ENCODE data around the gene RNF20. TPM values are rescaled to one million over a fixed set of nuclear protein-coding genes. Genes with fewer than 3 reads are reported as not detected.

RNF20 gene
- total RNA-seq, 2 donors from 2014 or later, result 39.3 to 46.0 TPM

- no peak overlapping the region for H3K27ac Mint-ChIP-seq
- peaks cover 18 to 25% of the 10 kb centered on the region in 2 donors for H3K4me1 Mint-ChIP-seq (ENCODE audit: low read depth in 2 of 2)
- no peaks in the 10 kb centered on the region for H3K27me3 Mint-ChIP-seq
- DNase-seq (ENCODE audit: low spot score), result no peak
- no peak for ATAC-seq
- H3K36me3 Mint-ChIP-seq, result peaks cover 67% of the 10 kb centered on the region
- no peak overlapping the region for H3K4me3 Mint-ChIP-seq
- H3K9me3 Mint-ChIP-seq, result no peaks in the 10 kb centered on the region
Observed at GRCh38 chr9:101561740-101562139, 28.1 kb downstream of the RNF20 start.

DNA sequence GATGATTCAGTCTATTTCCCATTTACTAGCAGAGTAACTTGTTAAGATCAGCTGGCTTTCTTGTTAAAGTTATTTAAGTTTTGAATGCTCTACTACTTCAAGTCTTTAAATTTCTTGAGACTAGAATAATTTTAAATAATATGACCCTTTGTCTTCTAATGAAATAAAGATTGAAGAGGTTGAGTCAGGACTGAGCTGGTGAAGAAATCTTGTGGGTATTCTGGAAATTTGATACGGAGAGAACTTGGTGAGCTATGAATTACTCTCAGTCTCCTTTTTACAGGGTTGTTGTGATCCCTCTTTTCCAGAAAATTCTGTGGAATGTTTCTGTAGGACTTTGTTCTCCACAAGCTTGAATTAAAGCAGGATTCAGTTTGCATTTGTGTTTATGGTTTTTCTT lies 29.3 kb downstream of the RNF20 start:
- DNase-seq (ENCODE audit: low spot score), result no peak
- no peak overlapping the region for H3K4me3 Mint-ChIP-seq
- no peaks in the 10 kb centered on the region for H3K27me3 Mint-ChIP-seq
- no peak for ATAC-seq
- H3K27ac Mint-ChIP-seq, result no peak overlapping the region
- no peaks in the 10 kb centered on the region for H3K9me3 Mint-ChIP-seq
- H3K36me3 Mint-ChIP-seq, result peaks cover 67% of the 10 kb centered on the region
- H3K4me1 Mint-ChIP-seq (ENCODE audit: low read depth in 2 of 2), result peaks cover 18 to 25% of the 10 kb centered on the region in 2 donors

- H3K27me3 Mint-ChIP-seq, result no peaks in the 10 kb centered on the region
- H3K4me3 Mint-ChIP-seq, result no peak overlapping the region
- peaks cover 59% of the 10 kb centered on the region for H3K36me3 Mint-ChIP-seq
- no peak for DNase-seq (ENCODE audit: low spot score)
- no peak for ATAC-seq
- peaks cover 13 to 18% of the 10 kb centered on the region in 2 donors for H3K4me1 Mint-ChIP-seq (ENCODE audit: low read depth in 2 of 2)
- H3K9me3 Mint-ChIP-seq, result no peaks in the 10 kb centered on the region
- no peak overlapping the region for H3K27ac Mint-ChIP-seq
Observed at GRCh38 chr9:101564252-101564651, 30.6 kb downstream of the RNF20 start.

DNA sequence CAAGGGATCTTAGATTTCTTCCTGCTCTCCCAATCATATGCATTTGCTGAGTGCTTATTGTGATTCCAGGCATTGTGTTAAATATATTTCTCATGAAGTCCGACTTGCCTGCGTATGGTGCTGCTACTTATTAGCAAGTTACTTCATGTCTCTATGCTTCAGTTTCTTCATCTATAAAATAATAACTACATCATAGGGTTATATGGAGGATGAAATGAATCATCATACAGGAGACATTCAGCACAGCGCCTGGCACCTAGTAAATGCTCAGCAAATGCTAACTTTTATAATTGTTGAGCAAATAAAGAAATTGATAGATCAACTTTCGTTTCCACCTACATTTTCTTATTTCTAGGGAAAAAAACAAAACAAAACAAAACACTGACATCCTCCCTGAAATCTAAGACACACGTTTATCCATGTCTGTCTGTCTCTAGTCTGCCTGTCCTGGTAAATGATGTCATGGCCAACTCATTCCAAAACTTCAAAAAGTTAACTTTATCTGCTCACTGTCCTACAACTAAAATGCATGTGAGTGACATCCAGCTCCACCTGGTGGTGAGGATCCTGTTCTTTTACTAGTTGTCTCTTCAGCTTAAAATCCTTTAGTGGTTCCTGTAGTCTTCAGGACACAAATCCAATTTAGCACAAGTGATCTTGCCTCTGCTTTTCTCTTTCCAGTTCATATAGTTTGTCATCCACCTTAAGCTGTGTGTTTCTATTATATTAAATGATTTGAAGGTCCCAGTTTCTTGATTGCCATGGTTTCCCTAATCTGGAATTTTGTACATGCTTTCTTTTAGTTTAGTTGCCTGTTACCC lies 33.5 kb downstream of the RNF20 start:
- H3K4me3 Mint-ChIP-seq, result no peak overlapping the region
- H3K27me3 Mint-ChIP-seq, result no peaks in the 10 kb centered on the region
- peaks cover 1 to 2% of the 10 kb centered on the region in 2 donors for H3K4me1 Mint-ChIP-seq (ENCODE audit: low read depth in 2 of 2)
- H3K27ac Mint-ChIP-seq, result no peak overlapping the region
- peaks cover 34% of the 10 kb centered on the region for H3K36me3 Mint-ChIP-seq
- no peaks in the 10 kb centered on the region for H3K9me3 Mint-ChIP-seq
- ATAC-seq, result peak in 1 of 2 donors; percentile 57
- DNase-seq (ENCODE audit: low spot score), result no peak

GRCh38 chr9:101567725-101568350 lies 34.2 kb downstream of the RNF20 start:
- no peaks in the 10 kb centered on the region for H3K9me3 Mint-ChIP-seq

GRCh38 chr9:101569741-101570501 lies 36.3 kb downstream of the RNF20 start:
- Mint-ChIP-seq H3K27me3 (no peaks in the 10 kb centered on the region), H3K9me3 (no peaks in the 10 kb centered on the region), H3K4me3 (no peak overlapping the region), H3K36me3 (peaks cover 22% of the 10 kb centered on the region), H3K27ac (no peak overlapping the region), H3K4me1 (ENCODE audit: low read depth in 2 of 2) (no peaks in the 10 kb centered on the region)
- no peak for DNase-seq (ENCODE audit: low spot score)
- ATAC-seq, result no peak

More at GRCh38 chr9:101567725-101568350, 34.2 kb downstream of the RNF20 start:
- H3K36me3 Mint-ChIP-seq, result peaks cover 27% of the 10 kb centered on the region
- H3K4me3 Mint-ChIP-seq, result no peak overlapping the region
- ATAC-seq (no peak), DNase-seq (ENCODE audit: low spot score) (no peak)
- H3K27ac Mint-ChIP-seq, result no peak overlapping the region
- H3K4me1 Mint-ChIP-seq (ENCODE audit: low read depth in 2 of 2), result no peaks in the 10 kb centered on the region
- no peaks in the 10 kb centered on the region for H3K27me3 Mint-ChIP-seq

DNA sequence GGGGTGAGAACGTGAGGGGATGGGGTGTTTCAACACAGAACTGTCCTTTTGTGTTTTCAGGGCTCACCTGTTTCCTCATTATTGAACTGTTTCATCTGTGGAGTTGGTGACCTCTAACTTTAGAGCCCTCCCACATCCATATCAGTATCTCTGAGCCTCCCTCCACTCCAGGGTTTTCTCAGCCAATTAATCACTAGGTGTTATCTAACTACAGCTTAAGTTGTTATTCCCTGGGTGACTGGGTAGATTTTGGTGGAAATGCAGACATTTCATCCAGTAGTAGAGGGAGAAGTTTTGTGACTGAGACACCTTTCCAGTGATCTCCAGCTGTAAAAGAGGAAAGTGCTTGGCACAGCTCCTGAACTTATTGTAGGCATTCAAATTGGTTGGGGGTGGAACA lies 37.5 kb downstream of the RNF20 start:
- H3K27me3 Mint-ChIP-seq, result no peaks in the 10 kb centered on the region
- no peak for DNase-seq (ENCODE audit: low spot score)
- H3K36me3 Mint-ChIP-seq, result peaks cover 16% of the 10 kb centered on the region
- H3K9me3 Mint-ChIP-seq, result no peaks in the 10 kb centered on the region
- no peak overlapping the region for H3K27ac Mint-ChIP-seq
- ATAC-seq, result no peak
- no peaks in the 10 kb centered on the region for H3K4me1 Mint-ChIP-seq (ENCODE audit: low read depth in 2 of 2)
- H3K4me3 Mint-ChIP-seq, result no peak overlapping the region

- ATAC-seq (no peak), DNase-seq (ENCODE audit: low spot score) (no peak)
- H3K9me3 Mint-ChIP-seq, result no peaks in the 10 kb centered on the region
- H3K4me1 Mint-ChIP-seq (ENCODE audit: low read depth in 2 of 2), result no peaks in the 10 kb centered on the region
- peaks cover 11% of the 10 kb centered on the region for H3K36me3 Mint-ChIP-seq
- H3K4me3 Mint-ChIP-seq, result no peak overlapping the region
- no peak overlapping the region for H3K27ac Mint-ChIP-seq
- no peaks in the 10 kb centered on the region for H3K27me3 Mint-ChIP-seq
Observed at GRCh38 chr9:101572316-101572715, 38.7 kb downstream of the RNF20 start.

DNA sequence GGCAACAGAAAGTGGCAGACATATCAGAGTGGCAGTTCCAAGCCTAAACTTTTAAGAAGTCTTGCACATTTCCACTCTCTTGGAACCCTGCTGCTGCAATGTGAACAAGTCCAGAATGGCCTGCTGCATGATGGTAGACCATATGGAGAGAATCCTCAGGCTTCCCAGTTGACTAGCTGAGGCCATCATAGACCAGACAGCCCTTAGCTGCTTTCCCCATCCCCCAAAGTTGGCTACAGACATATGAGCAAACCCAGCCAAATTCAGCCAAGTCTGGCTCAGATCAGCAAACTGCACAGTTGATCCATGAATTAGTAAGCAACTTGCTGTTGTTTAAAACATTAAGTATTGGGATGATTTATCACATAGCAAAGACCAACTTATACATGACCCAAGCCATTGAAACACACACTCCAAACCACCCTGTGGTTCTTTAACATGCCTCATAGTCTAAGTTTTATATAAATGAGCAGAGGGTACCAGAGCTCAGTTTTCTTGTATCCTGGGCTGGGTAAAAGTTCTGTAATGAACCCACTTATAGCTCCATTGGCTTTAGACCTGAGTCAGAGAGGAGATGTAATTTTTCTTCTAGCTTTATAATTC lies 41.2 kb downstream of the RNF20 start:
- H3K36me3 Mint-ChIP-seq, result no peaks in the 10 kb centered on the region
- ATAC-seq, result no peak
- DNase-seq (ENCODE audit: low spot score), result no peak
- no peaks in the 10 kb centered on the region for H3K4me1 Mint-ChIP-seq (ENCODE audit: low read depth in 2 of 2)
- H3K27ac Mint-ChIP-seq, result no peak overlapping the region
- no peak overlapping the region for H3K4me3 Mint-ChIP-seq
- no peaks in the 10 kb centered on the region for H3K9me3 Mint-ChIP-seq
- H3K27me3 Mint-ChIP-seq, result no peaks in the 10 kb centered on the region

GRCh38 chr9:101578378-101578777 lies 44.7 kb downstream of the RNF20 start:
- Mint-ChIP-seq H3K9me3 (no peaks in the 10 kb centered on the region), H3K27ac (no peak overlapping the region), H3K27me3 (no peaks in the 10 kb centered on the region), H3K4me3 (no peak overlapping the region), H3K4me1 (ENCODE audit: low read depth in 2 of 2) (no peaks in the 10 kb centered on the region), H3K36me3 (no peaks in the 10 kb centered on the region)
- ATAC-seq, result no peak
- DNase-seq (ENCODE audit: low spot score), result no peak

DNA sequence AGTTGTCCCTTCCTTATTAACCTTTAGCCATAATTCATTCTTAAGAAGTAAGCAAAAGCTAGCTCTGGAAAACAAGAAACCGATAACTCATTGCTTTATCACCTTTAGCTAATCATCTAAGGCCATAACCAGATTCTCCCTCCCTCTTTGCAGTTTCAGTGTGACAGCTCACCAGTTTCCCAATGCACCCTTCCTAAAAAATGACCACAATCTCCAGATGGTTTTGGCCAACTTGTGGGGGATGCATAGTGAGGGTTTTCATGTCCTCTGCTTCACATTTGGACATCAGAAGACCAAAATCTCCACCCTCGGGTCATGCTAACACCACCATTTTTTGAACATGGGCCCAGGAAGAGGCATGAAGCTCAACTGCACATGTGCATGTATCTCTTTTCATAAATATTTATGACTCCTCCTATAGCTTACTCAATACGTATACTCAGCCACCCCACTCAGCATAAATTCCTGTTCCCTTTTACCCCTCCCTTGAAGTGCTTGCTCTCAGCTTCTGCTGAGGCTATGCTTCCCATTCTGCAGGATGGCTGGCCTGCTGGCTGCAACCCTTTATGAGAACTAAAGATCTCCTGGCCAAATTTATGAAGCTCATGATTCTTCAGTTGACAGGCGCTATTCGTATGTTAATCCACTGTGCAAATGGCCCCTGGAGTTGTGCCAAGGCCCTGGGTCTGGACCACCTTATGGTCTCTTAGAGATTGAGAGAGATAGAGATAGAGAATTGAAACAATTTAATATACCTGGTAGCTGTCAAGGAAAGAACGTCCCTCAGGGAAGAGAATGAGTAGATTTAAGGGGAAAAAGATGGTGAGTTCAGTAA lies 46.3 kb downstream of the RNF20 start:
- peaks cover 0 to 2% of the 10 kb centered on the region in 2 donors for H3K27me3 Mint-ChIP-seq
- H3K4me3 Mint-ChIP-seq, result no peak overlapping the region
- DNase-seq (ENCODE audit: low spot score) (no peak), ATAC-seq (no peak)
- H3K27ac Mint-ChIP-seq, result no peak overlapping the region
- H3K4me1 Mint-ChIP-seq (ENCODE audit: low read depth in 2 of 2), result no peaks in the 10 kb centered on the region
- H3K36me3 Mint-ChIP-seq, result no peaks in the 10 kb centered on the region
- no peaks in the 10 kb centered on the region for H3K9me3 Mint-ChIP-seq

DNA sequence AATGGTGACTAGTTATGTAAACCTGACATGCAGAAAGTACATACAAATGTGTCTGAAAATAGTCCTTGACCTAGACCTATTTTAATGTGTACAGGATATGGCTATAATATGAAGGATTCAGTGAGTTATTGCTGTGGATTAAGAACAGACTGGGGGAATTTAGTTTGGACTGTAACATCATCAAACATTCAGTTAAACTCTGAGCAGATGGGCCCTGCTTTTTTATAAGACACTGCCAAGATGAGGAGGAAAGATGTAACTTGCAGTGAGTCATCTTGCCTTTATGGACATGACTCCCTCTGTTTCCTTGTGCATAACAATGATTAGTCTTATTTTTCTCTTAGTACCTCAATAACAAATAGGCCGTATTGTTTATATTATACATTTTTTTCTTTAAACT lies 48.9 kb downstream of the RNF20 start:
- Mint-ChIP-seq H3K4me3 (no peak overlapping the region), H3K36me3 (peaks cover 5% of the 10 kb centered on the region), H3K27ac (no peak overlapping the region), H3K4me1 (ENCODE audit: low read depth in 2 of 2) (peaks cover 16% of the 10 kb centered on the region in 2 donors), H3K9me3 (no peaks in the 10 kb centered on the region), H3K27me3 (peaks cover 0 to 16% of the 10 kb centered on the region in 2 donors)
- no peak for ATAC-seq
- no peak for DNase-seq (ENCODE audit: low spot score)

DNA sequence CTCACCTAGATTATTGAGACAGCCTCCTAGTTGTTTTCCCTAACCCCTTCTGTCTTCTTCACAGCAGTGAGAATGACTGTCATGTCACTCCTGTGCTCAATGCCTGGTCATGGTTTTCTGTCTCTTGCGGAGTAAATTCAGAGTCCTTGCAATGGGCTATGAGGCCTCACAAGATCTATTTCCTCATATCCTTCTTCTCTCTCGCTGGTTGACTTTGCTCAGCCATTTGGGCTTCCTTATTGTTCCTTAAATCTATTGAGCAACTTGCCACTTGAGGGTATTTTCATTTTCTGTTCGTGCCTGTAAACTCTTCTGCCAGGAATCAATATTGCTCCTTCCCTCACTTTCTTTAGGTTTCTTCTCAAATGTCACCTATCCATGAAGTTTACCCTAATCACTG lies 52.1 kb downstream of the RNF20 start:
- peaks cover 5% of the 10 kb centered on the region for H3K36me3 Mint-ChIP-seq
- peaks cover 0 to 19% of the 10 kb centered on the region in 2 donors for H3K27me3 Mint-ChIP-seq
- no peak overlapping the region for H3K27ac Mint-ChIP-seq
- no peak for ATAC-seq
- H3K4me3 Mint-ChIP-seq, result no peak overlapping the region
- no peak for DNase-seq (ENCODE audit: low spot score)
- H3K4me1 Mint-ChIP-seq (ENCODE audit: low read depth in 2 of 2), result peaks cover 16% of the 10 kb centered on the region in 2 donors
- no peaks in the 10 kb centered on the region for H3K9me3 Mint-ChIP-seq

All from natural killer cell treated with Interleukin-12 subunit alpha and Interleukin-12 subunit beta and Interleukin-15 and Interleukin-18, amount 100 ng/mL, for 72 hours (primary cell).